Breast epithelium (tissue), 4 donors: ENCODE measurements around the gene COLQ. TPM values are rescaled to one million over a fixed set of nuclear protein-coding genes. Genes with fewer than 3 reads are reported as not detected.

Source experiments
- DNase-seq, 2 donors: peaks; one replicate each; pipeline ENCODE4 v3.0.0-alpha.2; 2019; ENCODE audit warnings: low spot score in 2 of 2
- H3K27ac ChIP-seq, 2 donors: fragments of 200-600 bp; sonication (generic) in 1 of 2; one replicate each; pipeline ENCODE4 v1.5.1; 2016 to 2019; ENCODE audit warnings: mild to moderate bottlenecking in 1 of 2
- H3K27me3 ChIP-seq, 2 donors: fragments of 200-600 bp; sonication (generic) in 1 of 2; one replicate each; pipeline versions ENCODE4 v1.5.1 to v1.6.0; 2017 to 2019; ENCODE audit warnings: control low read depth in 1 of 2, mild to moderate bottlenecking in 1 of 2
- H3K36me3 ChIP-seq: fragments of 200-600 bp; one replicate; pipeline ENCODE4 v1.5.1; 2019
- H3K4me1 ChIP-seq, 2 donors: fragments of 200-600 bp; sonication (generic); one replicate each; pipeline ENCODE4 v1.5.1; 2016 to 2019; ENCODE audit warnings: control low read depth in 1 of 2
- H3K4me3 ChIP-seq, 3 donors: fragments of 200-600 bp; sonication (generic); 1 replicate in 2 of 3; 2 replicates in 1 of 3; pipeline ENCODE4 v1.5.1; 2016 to 2019; ENCODE audit warnings: mild to moderate bottlenecking in 3 of 3, moderate library complexity in 2 of 3
- H3K9me3 ChIP-seq, 2 donors: fragments of 200-600 bp; sonication (generic) in 1 of 2; one replicate each; pipeline ENCODE4 v1.5.1; 2016 to 2019; ENCODE audit warnings: control low read depth in 1 of 2
- POLR2A ChIP-seq: fragments of 450-650 bp; IDR thresholded peaks from one replicate; pipeline ENCODE4 v1.6.1; 2016; ENCODE audit warnings: antibody characterized with exemption, mild to moderate bottlenecking, moderate library complexity
- POLR2AphosphoS5 ChIP-seq, 3 donors: sonication (generic); formaldehyde crosslinking; IDR thresholded peaks; one replicate each; pipeline ENCODE4 v1.6.1; 2017; ENCODE audit warnings: antibody characterized with exemption in 3 of 3
- intact Hi-C: fragments of 100-400 bp; cut with DNase I; formaldehyde crosslinking; loops from one replicate; pipeline ENCODE4 v1.15.1; 2023; ENCODE audit warnings: low total_unique reads
- total RNA-seq, 3 donors: library from RNA; depleted of rRNA; stranded (reverse); fragments of >200 nt; gene quantifications; one replicate each; pipeline ENCODE4 v1.1.0, GENCODE V29; 2016
- TF ChIP-seq, protein P1 (sequence below), 3 donors: fragments of 450-650 bp; IDR thresholded peaks; one replicate each; pipeline ENCODE4 v1.5.1; 2016 to 2017; ENCODE audit warnings: antibody characterized with exemption in 3 of 3, mild to moderate bottlenecking in 3 of 3, moderate library complexity in 3 of 3

COLQ gene
- total RNA-seq, 3 donors from 2014 or later: 1.8 to 3.3 (median 1.9) TPM

DNA sequence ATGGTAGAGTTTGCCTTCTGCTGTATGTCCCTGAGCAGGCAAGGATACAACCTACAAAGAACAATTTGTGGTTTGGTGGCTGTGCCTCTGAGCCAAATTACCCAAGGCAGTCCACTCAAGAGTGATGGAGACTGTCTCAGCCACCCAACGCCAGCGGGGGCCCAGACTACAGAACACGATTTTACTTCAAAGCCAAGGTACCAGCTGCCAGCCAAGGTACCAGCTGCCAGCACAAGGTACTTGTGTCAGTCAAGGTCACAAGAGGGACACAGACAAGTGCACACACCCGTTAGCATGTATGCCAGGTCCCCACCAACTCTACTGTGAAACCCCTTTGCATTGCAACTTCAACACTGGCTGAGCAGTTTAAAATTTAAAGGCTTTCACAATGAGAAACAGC is 23.5 kb downstream of the COLQ start:
- Histone ChIP-seq H3K9me3 (no peaks in the 10 kb centered on the region), H3K36me3 (no peaks in the 10 kb centered on the region), H3K4me3 (no peak overlapping the region), H3K27me3 (no peaks in the 10 kb centered on the region), H3K27ac (no peak overlapping the region), H3K4me1 (no peaks in the 10 kb centered on the region)
- TF ChIP-seq, protein P1, sequence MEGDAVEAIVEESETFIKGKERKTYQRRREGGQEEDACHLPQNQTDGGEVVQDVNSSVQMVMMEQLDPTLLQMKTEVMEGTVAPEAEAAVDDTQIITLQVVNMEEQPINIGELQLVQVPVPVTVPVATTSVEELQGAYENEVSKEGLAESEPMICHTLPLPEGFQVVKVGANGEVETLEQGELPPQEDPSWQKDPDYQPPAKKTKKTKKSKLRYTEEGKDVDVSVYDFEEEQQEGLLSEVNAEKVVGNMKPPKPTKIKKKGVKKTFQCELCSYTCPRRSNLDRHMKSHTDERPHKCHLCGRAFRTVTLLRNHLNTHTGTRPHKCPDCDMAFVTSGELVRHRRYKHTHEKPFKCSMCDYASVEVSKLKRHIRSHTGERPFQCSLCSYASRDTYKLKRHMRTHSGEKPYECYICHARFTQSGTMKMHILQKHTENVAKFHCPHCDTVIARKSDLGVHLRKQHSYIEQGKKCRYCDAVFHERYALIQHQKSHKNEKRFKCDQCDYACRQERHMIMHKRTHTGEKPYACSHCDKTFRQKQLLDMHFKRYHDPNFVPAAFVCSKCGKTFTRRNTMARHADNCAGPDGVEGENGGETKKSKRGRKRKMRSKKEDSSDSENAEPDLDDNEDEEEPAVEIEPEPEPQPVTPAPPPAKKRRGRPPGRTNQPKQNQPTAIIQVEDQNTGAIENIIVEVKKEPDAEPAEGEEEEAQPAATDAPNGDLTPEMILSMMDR (IDR thresholded peaks at IDR 0.05): no peak
- TF ChIP-seq POLR2AphosphoS5 (IDR thresholded peaks at IDR 0.05): no peak
- no peak for TF ChIP-seq POLR2A
- no peak for DNase-seq
- intact Hi-C loops: no loop called here

DNA sequence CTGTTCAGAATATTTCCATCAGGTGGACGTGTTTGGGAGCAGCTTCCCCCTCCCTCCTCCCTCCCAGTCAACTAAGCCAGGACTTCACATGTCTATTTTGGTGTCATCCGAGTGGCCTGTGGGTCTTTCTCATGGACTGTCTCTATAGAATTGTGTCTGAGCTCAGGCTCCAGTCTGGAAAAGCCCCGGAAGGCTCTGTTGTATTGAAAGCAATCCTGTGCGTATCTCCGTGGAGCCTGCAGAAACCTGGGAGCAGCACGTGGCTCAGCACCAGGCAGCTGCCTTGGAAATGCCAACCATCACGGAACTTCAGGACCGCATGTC is 25.2 kb downstream of the COLQ start:
- no peaks in the 10 kb centered on the region for H3K9me3 ChIP-seq
- H3K27ac ChIP-seq: no peak overlapping the region
- no peak for DNase-seq
- no peaks in the 10 kb centered on the region for H3K27me3 ChIP-seq
- H3K4me1 ChIP-seq: no peaks in the 10 kb centered on the region
- no peak overlapping the region for H3K4me3 ChIP-seq
- TF ChIP-seq POLR2AphosphoS5 (IDR thresholded peaks at IDR 0.05) (no peak), POLR2A (no peak)
- TF ChIP-seq, protein P1 (IDR thresholded peaks at IDR 0.05): no peak
- H3K36me3 ChIP-seq: no peaks in the 10 kb centered on the region
- intact Hi-C loops: no loop called here

DNA sequence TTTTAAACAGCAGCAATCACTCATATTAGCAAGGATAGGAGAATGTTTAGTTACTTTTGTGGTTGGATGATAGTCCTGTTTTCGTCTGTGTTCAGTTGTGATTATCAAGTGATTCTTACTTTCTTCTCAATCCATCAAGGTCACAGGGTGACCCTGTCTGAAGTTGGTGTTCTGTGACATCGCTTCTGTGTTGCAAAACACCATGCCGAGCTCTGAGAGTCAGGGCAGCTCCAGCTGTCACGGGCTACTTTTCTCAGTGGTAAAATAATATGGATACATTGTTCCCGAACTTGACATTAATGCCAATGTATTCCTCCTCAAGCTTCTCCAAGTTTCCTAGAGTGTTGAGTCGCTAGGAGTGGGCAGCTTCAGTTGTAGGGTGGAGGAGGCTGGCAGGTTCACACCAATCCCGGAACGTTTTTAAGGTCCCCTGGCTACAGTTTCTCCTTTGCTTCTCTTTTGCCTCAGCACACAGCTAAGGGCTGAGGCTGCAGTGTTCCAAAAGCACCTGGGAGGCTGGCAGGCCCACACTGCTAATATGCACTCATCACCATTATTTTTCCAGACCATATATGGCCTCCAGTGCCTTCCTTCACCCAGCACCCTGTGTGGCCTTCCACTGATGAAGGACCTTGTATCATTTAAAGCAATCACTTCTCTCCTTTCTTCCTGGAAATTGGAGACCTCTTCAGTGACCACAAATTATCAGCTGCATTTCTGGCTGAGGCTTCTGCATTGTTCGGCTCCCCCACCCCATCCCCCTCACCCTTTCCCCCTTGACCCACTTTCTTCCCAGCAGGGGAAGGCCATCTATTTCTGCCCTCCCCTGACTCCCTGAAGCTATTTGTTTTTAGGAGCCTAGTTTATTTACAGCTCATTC is 25.8 kb downstream of the COLQ start:
- Histone ChIP-seq H3K4me3 (no peak overlapping the region), H3K36me3 (no peaks in the 10 kb centered on the region), H3K27me3 (no peaks in the 10 kb centered on the region), H3K4me1 (no peaks in the 10 kb centered on the region), H3K9me3 (no peaks in the 10 kb centered on the region), H3K27ac (no peak overlapping the region)
- intact Hi-C loops: no loop called here
- DNase-seq: no peak
- no peak for TF ChIP-seq POLR2AphosphoS5 (IDR thresholded peaks at IDR 0.05)
- no peak for TF ChIP-seq POLR2A
- TF ChIP-seq, protein P1 (IDR thresholded peaks at IDR 0.05): no peak

DNA sequence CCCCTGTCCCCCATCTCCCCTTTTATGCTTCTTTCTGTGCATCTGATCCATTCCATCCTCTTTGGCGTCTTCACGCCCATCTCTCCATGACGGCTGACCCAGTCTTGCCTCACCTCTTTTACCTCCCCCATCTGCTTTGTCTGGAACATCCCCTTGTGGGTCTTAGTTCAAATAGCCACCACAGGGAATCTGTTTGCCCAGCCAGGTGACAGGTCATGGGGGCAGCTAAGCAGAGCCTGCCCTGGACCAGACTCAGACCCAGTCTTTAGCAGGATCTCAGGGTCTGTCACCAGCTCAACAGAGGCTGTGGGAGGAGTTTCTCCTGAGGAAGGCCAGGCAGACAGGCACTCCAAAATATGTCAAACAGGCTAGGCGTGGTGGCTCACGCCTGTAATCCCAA is 28.1 kb downstream of the COLQ start:
- TF ChIP-seq POLR2A (no peak), POLR2AphosphoS5 (IDR thresholded peaks at IDR 0.05) (no peak)
- TF ChIP-seq, protein P1 (IDR thresholded peaks at IDR 0.05): no peak
- H3K27me3 ChIP-seq: no peaks in the 10 kb centered on the region
- DNase-seq: no peak
- no peaks in the 10 kb centered on the region for H3K9me3 ChIP-seq
- no peaks in the 10 kb centered on the region for H3K4me1 ChIP-seq
- intact Hi-C loops: no loop called here
- H3K27ac ChIP-seq: no peak overlapping the region
- H3K4me3 ChIP-seq: no peak overlapping the region
- H3K36me3 ChIP-seq: no peaks in the 10 kb centered on the region

DNA sequence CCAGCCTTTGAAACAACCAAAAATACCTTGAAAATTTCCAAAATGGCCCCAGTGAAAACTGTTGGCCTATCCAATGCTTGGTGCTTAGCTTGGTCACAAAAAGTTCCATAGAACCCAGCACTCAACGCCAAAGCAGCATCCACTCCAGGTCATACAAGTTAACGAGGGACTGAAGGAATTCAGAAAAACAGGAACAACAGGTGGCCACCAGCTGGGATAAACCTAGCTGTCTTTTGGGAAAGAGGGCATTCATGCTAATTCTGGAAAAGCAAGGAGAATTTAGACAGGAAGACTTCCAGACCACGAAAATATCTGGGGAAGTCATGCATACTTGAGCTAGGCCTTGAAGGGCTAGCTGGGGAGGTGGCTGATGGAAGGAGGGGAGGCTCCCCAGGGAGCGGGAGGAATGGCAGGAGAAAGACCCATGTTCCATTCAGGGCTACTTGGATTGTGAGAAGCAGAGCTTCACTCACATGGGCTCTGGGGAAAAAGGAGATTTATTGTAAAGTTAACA is 28.6 kb downstream of the COLQ start:
- H3K4me1 ChIP-seq: no peaks in the 10 kb centered on the region
- no peak for DNase-seq
- no peak overlapping the region for H3K27ac ChIP-seq
- TF ChIP-seq POLR2AphosphoS5 (IDR thresholded peaks at IDR 0.05): no peak
- no peaks in the 10 kb centered on the region for H3K9me3 ChIP-seq
- intact Hi-C loops: no loop called here
- no peaks in the 10 kb centered on the region for H3K27me3 ChIP-seq
- no peaks in the 10 kb centered on the region for H3K36me3 ChIP-seq
- no peak overlapping the region for H3K4me3 ChIP-seq
